Large intestine (tissue), 3 donors: ENCODE results near the gene UPK3B. TPM values are rescaled to one million over a fixed set of nuclear protein-coding genes. Genes with fewer than 3 reads are reported as not detected.
"Not testable (repeated sequence)": the region's sequence is repeated elsewhere in the genome, so short reads cannot be mapped to it uniquely, and the experiment has no call there.

ENCODE experiments used
- DNase-seq, 2 donors: peaks; one replicate each; pipeline versions ENCODE4 v3.0.0 to v3.0.0-alpha.2; 2013
- H3K27ac ChIP-seq: one replicate; pipeline ENCODE4 v1.5.1; 2013; ENCODE audit warnings: low read length
- H3K27me3 ChIP-seq: 2 replicates; pipeline ENCODE4 v1.6.1; 2013; ENCODE audit warnings: low read length; ENCODE audit not compliant: control insufficient read depth, insufficient read depth
- H3K36me3 ChIP-seq: 2 replicates; pipeline ENCODE4 v1.6.1; 2013; ENCODE audit warnings: low read length; ENCODE audit not compliant: control insufficient read depth, insufficient read depth
- H3K4me1 ChIP-seq: one replicate; pipeline ENCODE4 v1.6.1; 2013; ENCODE audit warnings: low read length; ENCODE audit not compliant: control insufficient read depth, insufficient read depth
- H3K4me3 ChIP-seq: one replicate; pipeline ENCODE4 v1.5.1; 2013; ENCODE audit warnings: low read length
- H3K9me3 ChIP-seq: one replicate; pipeline ENCODE4 v1.6.1; 2013; ENCODE audit warnings: mild to moderate bottlenecking, low read depth, low read length, moderate library complexity; ENCODE audit not compliant: control insufficient read depth
- WGBS: methylation state at CpG from one replicate; pipeline ENCODE4 v1.1.5; 2013; ENCODE audit warnings: low lambda C conversion rate; ENCODE audit not compliant: insufficient coverage; 5-methylcytosine and 5-hydroxymethylcytosine counted together
- polyA plus RNA-seq: library from polyadenylated mRNA; unstranded; fragments of 120-200 nt; gene quantifications from one replicate; pipeline ENCODE4 v1.2.1, GENCODE V29; 2013

UPK3B gene
- polyA plus RNA-seq, 1 donor = 48.0 TPM

DNA sequence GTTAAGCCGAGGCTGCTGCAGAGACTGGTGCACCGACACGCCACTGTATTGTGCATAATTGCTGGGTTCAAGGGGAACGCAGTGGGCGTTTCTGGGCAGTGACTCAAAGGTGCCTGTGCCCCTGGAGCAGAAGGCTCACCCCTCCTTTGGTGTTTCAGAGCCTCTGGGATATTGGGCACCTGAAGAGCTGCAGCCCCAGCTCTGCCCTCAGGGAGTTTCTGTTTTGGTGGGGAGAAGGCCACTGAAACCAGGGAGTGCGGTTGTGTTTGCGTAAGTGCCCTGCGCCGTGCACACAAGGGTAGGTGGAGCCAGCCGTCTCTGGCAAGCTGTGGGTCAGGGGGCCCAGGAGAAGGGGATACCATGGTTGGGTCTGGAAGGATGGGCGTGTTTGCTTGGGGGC is 34.1 kb upstream of the UPK3B start:
- WGBS = no CpG with 5 or more reads among the region's 11 CpGs
- H3K4me1 ChIP-seq = not testable (repeated sequence)

GRCh38 chr7:76476742-76477474 is 33.4 kb upstream of the UPK3B start:
- not testable (repeated sequence) for H3K36me3 ChIP-seq, H3K27ac ChIP-seq, DNase-seq, H3K27me3 ChIP-seq, H3K4me1 ChIP-seq, H3K4me3 ChIP-seq, H3K9me3 ChIP-seq
- WGBS = no CpG with 5 or more reads among the region's 24 CpGs

More for the DNA sequence above, 34.1 kb upstream of the UPK3B start:
- H3K9me3 ChIP-seq, H3K27me3 ChIP-seq, H3K36me3 ChIP-seq, H3K27ac ChIP-seq, H3K4me3 ChIP-seq, DNase-seq: not testable (repeated sequence)

GRCh38 chr7:76479628-76480027 is 30.7 kb upstream of the UPK3B start:
- WGBS = 100% methylated on average over 1 of the region's 11 CpGs
- not testable (repeated sequence) for H3K27me3 ChIP-seq

DNA sequence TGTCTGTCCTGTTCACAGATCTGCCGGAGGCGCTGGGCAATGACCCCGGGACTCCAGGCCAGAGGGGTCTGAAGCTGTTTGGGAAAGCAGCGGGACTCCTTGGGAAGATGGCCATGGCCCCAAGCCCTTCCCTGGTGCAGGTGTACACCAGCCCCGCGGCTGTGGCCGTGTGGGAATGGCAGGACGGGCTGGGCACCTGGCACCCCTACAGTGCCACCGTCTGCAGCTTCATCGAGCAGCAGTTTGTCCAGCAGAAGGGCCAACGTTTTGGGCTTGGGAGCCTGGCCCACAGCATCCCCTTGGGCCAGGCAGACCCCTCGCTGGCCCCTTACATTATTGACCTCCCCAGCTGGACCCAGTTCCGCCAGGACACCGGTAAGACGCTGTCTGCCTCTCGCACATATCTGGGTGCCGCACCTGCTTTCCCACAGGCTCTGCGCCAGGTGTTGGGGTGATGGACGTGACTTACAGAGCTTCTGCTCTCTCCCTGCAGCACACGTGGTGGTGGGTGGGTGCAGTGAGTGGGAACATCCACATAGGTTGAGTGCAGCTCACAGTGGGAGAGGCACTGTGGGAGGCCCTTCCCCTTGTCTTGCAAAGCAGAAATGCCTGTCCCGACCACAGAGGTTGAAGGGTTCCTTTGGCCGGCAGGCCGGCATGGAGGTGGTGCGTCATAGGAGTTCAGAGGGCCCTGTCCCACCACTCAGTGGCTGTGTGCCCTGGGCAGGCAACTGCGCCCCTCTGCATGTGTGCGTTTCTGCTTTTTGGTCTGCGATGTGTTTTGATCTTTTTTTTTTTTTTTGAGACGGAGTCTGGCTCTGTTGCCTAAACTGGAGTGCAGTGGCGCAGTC is 29.7 kb upstream of the UPK3B start:
- H3K9me3 ChIP-seq, H3K4me3 ChIP-seq, DNase-seq, H3K4me1 ChIP-seq, H3K27ac ChIP-seq, H3K27me3 ChIP-seq: not testable (repeated sequence)
- no CpG with 5 or more reads among the region's 29 CpGs for WGBS
- H3K36me3 ChIP-seq = peaks cover 12% of the 10 kb centered on the region

More at GRCh38 chr7:76479628-76480027, 30.7 kb upstream of the UPK3B start:
- DNase-seq, H3K4me1 ChIP-seq, H3K27ac ChIP-seq, H3K4me3 ChIP-seq, H3K9me3 ChIP-seq: not testable (repeated sequence)
- H3K36me3 ChIP-seq = peaks cover 12% of the 10 kb centered on the region

GRCh38 chr7:76482660-76483059 is 27.7 kb upstream of the UPK3B start:
- H3K27ac ChIP-seq = not testable (repeated sequence)
- no CpG with 5 or more reads among the region's 24 CpGs for WGBS

DNA sequence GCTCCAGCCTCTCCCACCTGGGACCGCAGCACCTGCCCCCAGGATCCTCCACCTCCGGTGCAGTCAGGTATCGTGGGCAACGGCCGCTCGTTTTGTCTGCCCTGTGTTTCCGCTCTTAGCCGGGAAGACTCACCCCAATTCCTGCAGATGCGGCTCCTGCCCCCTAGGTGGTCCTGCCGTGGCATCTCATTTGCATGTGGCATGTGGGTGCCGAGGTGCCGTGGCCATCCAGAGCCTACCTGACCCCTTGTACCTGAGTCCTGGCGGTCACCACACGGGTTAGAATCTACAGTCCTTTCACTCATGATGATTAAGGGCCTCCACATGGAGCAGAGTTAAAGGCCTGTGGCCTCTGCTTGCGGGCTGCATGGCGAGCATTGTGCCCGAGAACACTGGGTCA is 27.3 kb upstream of the UPK3B start:
- H3K27ac ChIP-seq, H3K27me3 ChIP-seq, DNase-seq, H3K4me3 ChIP-seq, H3K9me3 ChIP-seq, H3K4me1 ChIP-seq: not testable (repeated sequence)
- no CpG with 5 or more reads among the region's 17 CpGs for WGBS
- peaks cover 12% of the 10 kb centered on the region for H3K36me3 ChIP-seq

More at GRCh38 chr7:76482660-76483059, 27.7 kb upstream of the UPK3B start:
- not testable (repeated sequence) for H3K9me3 ChIP-seq, H3K27me3 ChIP-seq, H3K4me1 ChIP-seq, H3K4me3 ChIP-seq, DNase-seq
- peaks cover 12% of the 10 kb centered on the region for H3K36me3 ChIP-seq

GRCh38 chr7:76484456-76484855 is 25.9 kb upstream of the UPK3B start:
- DNase-seq, H3K4me1 ChIP-seq, H3K27ac ChIP-seq, H3K9me3 ChIP-seq, H3K4me3 ChIP-seq, H3K27me3 ChIP-seq: not testable (repeated sequence)
- peaks cover 12% of the 10 kb centered on the region for H3K36me3 ChIP-seq
- WGBS = no CpG with 5 or more reads among the region's 12 CpGs

DNA sequence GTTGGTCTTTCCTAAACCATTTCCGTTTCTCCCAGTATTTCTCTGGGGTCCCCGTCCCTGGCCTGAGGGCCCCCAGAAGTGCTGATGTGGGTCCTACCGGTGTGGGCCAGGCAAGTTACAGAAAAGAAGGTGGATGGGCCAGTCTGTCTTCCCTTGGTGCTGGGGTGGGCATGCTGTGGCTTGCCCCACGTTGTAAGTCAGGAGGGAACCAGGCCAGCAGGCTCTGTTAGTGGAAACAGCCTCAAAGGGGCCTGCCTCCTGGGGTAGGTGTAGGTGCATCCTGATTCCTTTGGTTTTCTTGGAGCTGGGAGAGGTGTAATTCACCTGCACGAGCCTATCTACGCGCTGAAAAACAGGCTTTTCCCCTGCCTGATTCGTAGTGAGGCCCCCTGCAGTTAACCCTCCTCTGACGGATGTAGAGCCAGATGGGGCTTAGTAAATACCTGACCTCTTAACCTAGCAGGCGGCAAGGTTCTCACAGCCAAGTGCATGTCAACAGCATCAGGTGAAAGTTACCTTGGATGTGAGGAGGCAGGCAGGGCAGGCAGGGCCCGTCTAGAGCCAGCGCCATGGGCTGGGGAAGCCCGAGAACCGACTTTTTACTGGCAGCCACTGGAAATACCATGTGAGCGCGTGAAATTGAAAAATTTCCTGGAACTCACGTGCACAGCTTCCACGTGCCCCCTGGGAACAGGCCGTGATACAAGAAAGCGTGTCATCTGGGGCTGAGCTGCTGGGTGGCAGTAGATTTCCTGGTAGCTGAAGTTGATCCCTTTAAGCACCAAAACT is 24.3 kb upstream of the UPK3B start:
- DNase-seq, H3K9me3 ChIP-seq, H3K4me1 ChIP-seq, H3K27ac ChIP-seq, H3K4me3 ChIP-seq, H3K27me3 ChIP-seq: not testable (repeated sequence)
- WGBS = no CpG with 5 or more reads among the region's 20 CpGs
- peaks cover 12% of the 10 kb centered on the region for H3K36me3 ChIP-seq

DNA sequence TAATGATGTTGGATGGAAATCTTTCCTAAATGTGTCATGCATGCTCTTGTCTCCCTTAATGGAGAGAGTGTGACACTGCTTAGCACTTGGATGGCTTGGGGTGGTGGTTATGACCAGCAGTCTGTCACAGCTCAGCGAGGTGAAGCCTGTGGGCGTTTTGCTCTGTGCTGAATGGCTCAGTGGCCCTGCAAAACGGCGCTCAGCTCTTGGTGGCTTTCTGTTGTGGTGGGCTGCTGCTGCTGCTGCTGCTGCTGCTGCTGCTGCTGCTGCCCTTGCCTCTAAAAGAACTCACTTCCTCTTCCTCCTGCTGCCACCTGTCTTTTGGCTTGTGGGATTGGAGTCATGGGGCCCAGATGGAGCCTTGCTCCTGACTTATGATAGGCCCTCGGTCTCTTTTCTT is 23.7 kb upstream of the UPK3B start:
- not testable (repeated sequence) for H3K27me3 ChIP-seq, H3K4me1 ChIP-seq, H3K27ac ChIP-seq, H3K9me3 ChIP-seq, H3K4me3 ChIP-seq, DNase-seq
- no CpG with 5 or more reads among the region's 5 CpGs for WGBS
- peaks cover 12% of the 10 kb centered on the region for H3K36me3 ChIP-seq

GRCh38 chr7:76487969-76488368 is 22.4 kb upstream of the UPK3B start:
- not testable (repeated sequence) for DNase-seq, H3K27ac ChIP-seq, H3K4me1 ChIP-seq, H3K36me3 ChIP-seq, H3K4me3 ChIP-seq, H3K9me3 ChIP-seq, H3K27me3 ChIP-seq
- no CpG with 5 or more reads among the region's 13 CpGs for WGBS
